Endothelial cell of hepatic sinusoid (primary cell): ENCODE measurements around the gene CYP2W1.
"Not testable (repeated sequence)": the region's sequence is repeated elsewhere in the genome, so short reads cannot be mapped to it uniquely, and the experiment has no call there.

ENCODE experiments used
- in situ Hi-C: cut with HindIII; loops from 2 replicates; pipeline ENCODE4 v1.10.0; 2017; ENCODE audit warnings: low sequenced_read_pairs

Gene CYP2W1, protein sequence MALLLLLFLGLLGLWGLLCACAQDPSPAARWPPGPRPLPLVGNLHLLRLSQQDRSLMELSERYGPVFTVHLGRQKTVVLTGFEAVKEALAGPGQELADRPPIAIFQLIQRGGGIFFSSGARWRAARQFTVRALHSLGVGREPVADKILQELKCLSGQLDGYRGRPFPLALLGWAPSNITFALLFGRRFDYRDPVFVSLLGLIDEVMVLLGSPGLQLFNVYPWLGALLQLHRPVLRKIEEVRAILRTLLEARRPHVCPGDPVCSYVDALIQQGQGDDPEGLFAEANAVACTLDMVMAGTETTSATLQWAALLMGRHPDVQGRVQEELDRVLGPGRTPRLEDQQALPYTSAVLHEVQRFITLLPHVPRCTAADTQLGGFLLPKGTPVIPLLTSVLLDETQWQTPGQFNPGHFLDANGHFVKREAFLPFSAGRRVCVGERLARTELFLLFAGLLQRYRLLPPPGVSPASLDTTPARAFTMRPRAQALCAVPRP

GRCh38 chr7:983004-983615, at the start of gene CYP2W1:
TSS of gene CYP2W1 (plus strand) at chr7:983181. CDS start at chr7:983212, 31 bp downstream.
- in situ Hi-C loops = no loop called here

DNA sequence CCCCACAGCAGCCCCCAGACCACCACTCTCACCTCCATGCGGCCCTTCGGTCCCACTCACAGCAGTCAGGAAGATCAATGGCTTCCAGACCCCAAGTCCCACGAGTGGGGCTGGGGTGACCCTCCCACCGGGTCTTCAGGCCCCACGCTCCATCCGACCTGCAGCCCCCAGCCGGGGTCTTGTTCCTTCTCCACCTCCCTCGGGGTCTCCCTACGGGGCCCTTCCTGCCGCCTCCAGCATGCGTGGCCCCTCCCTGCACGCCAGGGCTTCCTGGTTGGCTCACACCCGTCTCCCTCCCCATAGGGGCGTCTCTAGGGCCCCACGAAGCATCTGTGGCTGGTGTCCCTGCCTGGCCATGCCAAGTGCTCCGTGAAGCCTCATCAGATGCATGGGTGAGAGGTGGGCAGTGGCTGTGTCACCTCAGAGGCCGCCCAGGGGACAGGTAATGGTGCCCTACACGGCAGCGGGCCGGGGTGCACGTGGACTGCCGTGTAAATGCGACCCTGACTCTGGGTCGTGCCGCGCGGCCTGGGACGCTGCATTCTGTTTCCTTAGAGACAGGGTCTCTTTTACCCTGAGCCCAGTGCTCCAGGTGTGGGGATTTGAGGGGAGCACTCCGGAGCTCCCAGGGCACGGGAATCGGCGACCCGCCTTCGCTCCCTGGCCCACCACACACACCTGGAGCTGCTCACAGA, 48.4 kb upstream of the CYP2W1 start:
- in situ Hi-C loops = no loop called here

GRCh38 chr7:935164-935873, 47.7 kb upstream of the CYP2W1 start:
- in situ Hi-C loops = no loop called here

DNA sequence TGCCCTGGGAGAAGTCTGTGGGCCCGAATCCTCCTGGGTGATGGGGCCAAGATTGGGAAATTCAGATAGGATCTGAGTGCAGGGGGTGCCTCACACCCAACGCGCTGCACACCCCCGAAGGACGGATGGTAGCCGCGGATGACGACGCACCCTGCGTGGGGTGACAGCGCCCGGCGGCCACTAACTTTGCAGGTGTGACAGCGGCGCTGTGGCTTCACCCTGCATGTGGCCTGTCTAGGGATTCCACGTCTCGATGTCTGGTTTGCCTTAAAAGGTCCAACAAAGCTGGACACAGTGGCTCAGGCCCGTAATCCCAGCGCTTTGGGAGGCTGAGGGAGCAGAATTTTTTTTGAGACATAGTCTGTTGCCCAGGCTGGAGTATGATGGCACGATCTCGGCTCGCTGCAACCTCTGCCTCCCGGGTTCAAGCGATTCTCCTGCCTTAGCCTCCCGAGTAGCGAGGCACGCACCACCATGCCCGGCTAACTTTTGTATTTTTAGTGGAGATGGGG, 47.1 kb upstream of the CYP2W1 start:
- in situ Hi-C loops = no loop called here

GRCh38 chr7:936386-937054, 46.5 kb upstream of the CYP2W1 start:
- in situ Hi-C loops = no loop called here

DNA sequence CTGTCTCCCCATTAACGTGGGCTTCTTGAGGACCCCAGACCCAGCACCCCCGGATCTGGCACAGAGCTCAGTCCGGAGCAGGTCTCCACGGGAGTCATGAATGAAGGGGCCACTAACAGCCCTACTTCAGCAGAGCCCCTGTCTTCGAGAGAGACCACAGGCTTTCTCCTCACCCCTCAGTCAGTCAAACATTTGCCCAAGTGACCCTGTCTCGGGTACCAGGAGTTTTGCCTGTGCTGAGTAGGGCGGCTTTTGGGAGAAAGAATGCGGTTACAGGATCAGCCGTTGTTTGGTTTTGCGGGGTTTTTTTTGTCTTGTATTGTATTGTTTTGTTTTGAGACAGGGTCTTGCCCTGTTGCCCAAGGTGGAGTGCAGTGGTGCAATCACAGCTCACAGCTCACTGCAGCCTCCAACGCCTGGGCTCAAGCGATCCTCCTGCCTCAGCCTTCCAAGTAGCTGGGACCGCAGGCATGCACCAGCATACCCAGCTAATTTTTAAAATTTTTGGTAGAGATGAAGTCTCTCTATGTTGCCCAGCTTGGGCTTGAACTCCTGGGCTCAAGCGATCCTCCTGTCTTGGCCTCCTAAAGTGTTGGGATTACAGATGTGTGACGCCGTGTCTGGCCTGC, 45.0 kb upstream of the CYP2W1 start:
- in situ Hi-C loops = no loop called here

GRCh38 chr7:938546-939185, 44.3 kb upstream of the CYP2W1 start:
- in situ Hi-C loops = no loop called here

GRCh38 chr7:939843-940242, 43.1 kb upstream of the CYP2W1 start:
- in situ Hi-C loops = no loop called here

DNA sequence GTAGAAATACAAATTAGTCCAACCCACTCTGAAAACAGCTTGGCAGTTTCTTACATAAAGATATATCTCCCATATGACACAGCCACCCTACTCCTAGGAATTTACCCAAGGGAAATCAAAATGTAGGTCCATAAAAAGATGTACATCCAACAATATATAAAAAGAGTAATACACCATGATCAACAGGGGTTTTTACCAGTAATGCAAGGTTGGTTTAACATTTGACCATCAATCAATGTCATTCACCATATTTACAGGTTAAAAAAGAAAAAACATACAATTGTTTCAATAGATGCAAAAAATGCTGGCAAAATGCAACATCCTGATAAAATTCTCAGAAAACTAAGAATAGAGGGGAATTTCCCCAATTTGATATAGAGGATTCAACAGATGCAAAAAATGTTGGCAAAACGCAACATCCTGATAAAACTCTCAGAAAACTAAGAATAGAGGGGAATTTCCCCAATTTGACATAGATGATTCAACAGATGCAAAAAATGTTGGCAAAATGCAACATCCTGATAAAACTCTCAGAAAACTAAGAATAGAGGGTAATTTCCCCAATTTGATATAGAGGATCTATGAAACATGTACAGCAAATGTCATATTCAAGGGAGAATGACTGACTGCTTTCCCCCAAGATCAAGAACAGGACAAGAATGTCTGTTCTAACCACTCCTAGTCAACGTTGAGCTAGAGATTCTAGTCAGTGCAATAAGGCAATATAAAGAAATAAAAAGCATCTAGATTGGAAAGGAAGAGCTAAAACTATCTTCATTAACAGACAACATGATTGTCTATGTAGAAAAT, 42.2 kb upstream of the CYP2W1 start:
- in situ Hi-C loops = no loop called here

GRCh38 chr7:943793-944192, 39.2 kb upstream of the CYP2W1 start:
- in situ Hi-C loops = not testable (repeated sequence)

GRCh38 chr7:944744-945143, 38.2 kb upstream of the CYP2W1 start:
- in situ Hi-C loops = no loop called here

DNA sequence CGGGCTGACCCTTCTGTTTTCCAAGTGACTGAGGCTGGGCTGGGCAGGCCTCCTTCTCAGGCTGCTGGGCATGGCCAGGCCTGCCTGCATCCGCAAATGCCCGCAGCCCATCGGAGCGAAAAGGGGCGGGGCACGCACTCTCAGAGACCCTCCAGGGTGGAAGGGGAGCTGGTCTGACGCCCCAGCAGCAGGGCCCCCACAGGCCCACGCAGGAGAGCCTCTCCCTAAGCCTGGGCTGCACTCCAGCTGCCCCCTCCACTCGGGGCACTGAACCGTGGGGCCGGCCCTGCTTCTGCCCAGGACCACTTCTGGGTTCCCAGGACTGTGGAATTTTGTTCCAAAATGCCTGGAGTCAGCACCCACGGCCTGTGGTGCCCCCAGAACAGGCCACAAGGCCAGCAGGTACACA, 37.8 kb upstream of the CYP2W1 start:
- in situ Hi-C loops = no loop called here

- in situ Hi-C loops = no loop called here
Observed at GRCh38 chr7:945556-946255, 37.3 kb upstream of the CYP2W1 start.

DNA sequence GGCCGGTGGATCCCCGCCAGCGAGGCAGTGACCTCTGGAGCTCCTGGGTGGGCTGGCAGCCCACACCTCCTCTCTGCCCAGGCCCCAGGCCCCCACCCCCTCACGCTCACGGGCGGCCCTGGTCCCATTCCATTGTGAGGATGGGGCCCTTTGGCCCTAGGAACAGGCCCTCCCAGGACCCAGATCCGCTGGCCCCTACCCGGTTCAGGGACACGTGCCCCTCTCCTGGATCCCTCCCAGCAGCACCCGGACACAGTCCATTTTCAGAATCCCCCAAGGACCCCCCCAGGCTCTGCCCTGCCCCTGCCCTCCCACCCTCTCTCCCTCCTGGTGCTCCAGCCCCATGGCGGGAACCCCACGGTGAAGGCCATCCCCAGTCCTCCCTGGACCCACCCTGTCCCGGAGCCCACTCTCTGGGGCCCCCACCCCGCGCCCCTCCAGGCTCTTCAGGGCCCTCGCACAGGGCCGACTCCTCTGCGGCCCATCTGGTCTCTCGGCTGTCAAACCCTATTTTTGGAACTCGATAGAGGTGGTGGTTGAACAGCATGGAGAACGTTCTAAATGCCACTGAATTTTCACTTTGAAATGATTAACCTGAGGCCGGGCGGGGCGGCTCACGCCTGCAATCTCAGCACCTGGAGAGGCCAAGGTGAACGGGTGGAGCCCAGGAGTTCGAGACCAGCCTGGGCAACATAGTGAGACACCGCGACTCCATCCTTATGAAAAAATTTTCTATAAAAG, 36.6 kb upstream of the CYP2W1 start:
- in situ Hi-C loops = no loop called here

DNA sequence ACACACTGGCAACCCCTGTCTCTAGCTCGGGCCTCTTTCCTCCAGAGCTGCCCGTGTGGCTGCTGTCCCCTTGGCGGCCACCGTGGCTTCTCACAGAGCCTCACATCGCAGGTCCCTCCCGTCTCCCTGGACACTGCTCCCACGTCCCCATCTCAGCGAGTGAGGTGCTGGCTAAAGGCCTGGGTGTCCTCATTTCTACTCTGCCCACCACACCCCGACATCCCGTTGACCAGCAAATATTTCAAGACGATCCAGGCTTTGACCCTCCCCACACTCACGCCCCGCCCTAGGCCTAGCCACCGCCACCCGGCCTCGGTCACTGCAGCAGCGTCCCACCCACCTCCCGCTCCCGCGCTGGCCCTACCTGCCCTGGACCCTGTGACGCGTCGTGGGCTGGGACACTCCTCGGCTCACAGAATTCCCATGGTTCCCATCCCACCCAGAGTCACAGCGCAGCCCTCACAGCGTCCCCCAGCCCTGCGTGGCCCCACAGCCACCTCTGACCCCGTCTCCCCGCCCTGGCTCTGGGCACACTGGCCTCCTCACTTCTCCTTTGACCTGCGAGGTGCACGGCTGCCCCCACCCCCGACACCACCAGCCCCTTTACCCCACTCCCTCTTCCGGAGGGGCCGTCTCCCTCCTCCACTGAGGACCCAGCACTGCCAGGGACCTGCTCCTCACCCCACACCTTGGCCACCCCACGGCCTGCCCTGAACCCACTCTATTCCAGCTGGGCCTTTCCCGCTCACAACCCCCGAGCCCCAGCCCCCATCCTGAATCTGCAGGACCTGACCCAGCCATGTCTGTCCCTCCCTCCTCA, 35.4 kb upstream of the CYP2W1 start:
- in situ Hi-C loops = no loop called here
